Progenitor cell of endocrine pancreas (in vitro differentiated cells): Measurements from ENCODE around the gene HIVEP3. TPM values are rescaled to one million over a fixed set of nuclear protein-coding genes. Genes with fewer than 3 reads are reported as not detected.

Experiments
- DNase-seq: peaks from one replicate; pipeline ENCODE4 v3.0.0; 2021; ENCODE audit warnings: low spot score; ENCODE audit not compliant: unreplicated experiment
- H3K27ac Mint-ChIP-seq: 2 replicates; pipeline ENCODE4 v1.8.0; 2021; ENCODE audit warnings: mild to moderate bottlenecking, moderate library complexity, mixed read lengths
- H3K27me3 Mint-ChIP-seq: 2 replicates; pipeline ENCODE4 v1.8.0; 2021; ENCODE audit warnings: mixed read lengths
- H3K36me3 Mint-ChIP-seq: 2 replicates; pipeline ENCODE4 v1.8.0; 2022; ENCODE audit warnings: mixed read lengths; ENCODE audit not compliant: insufficient read depth
- H3K4me1 Mint-ChIP-seq: 2 replicates; pipeline ENCODE4 v1.8.0; 2021; ENCODE audit warnings: low read depth, mixed read lengths
- H3K4me3 Mint-ChIP-seq: 2 replicates; pipeline ENCODE4 v1.8.0; 2021; ENCODE audit warnings: low read depth, mild to moderate bottlenecking, moderate library complexity, mixed read lengths
- H3K9me3 Mint-ChIP-seq: 2 replicates; pipeline ENCODE4 v1.8.0; 2021; ENCODE audit warnings: low read depth, mixed read lengths
- CTCF ChIP-seq: fragments of 200-600 bp; sonication (generic); IDR thresholded peaks from one replicate; pipeline ENCODE4 v1.5.0; 2021; ENCODE audit warnings: antibody characterized with exemption, mild to moderate bottlenecking; ENCODE audit not compliant: unreplicated experiment
- total RNA-seq: library from RNA; stranded (reverse); gene quantifications from 2 replicates; pipeline ENCODE4 v1.2.1, GENCODE V29; 2021

HIVEP3 gene
- total RNA-seq, 1 donor from 2014 or later: 1.1 TPM

GRCh38 chr1:41788427-41788826 is 130.3 kb downstream of the HIVEP3 start:
- Mint-ChIP-seq H3K4me3 (no peak overlapping the region), H3K36me3 (no peaks in the 10 kb centered on the region), H3K27me3 (peaks cover 4% of the 10 kb centered on the region), H3K9me3 (no peaks in the 10 kb centered on the region), H3K27ac (no peak overlapping the region), H3K4me1 (no peaks in the 10 kb centered on the region)
- TF ChIP-seq CTCF: no peak
- DNase-seq: no peak

- peaks cover 13% of the 10 kb centered on the region for H3K27me3 Mint-ChIP-seq
Measured at GRCh38 chr1:41784531-41785274, 134.0 kb downstream of the HIVEP3 start.

GRCh38 chr1:41783189-41783639 is 135.5 kb downstream of the HIVEP3 start:
- H3K27ac Mint-ChIP-seq: no peak overlapping the region
- no peaks in the 10 kb centered on the region for H3K36me3 Mint-ChIP-seq
- peaks cover 13% of the 10 kb centered on the region for H3K27me3 Mint-ChIP-seq
- H3K4me3 Mint-ChIP-seq: no peak overlapping the region
- H3K4me1 Mint-ChIP-seq: no peaks in the 10 kb centered on the region
- H3K9me3 Mint-ChIP-seq: no peaks in the 10 kb centered on the region
- no peak for TF ChIP-seq CTCF
- DNase-seq: no peak

More at GRCh38 chr1:41784531-41785274, 134.0 kb downstream of the HIVEP3 start:
- TF ChIP-seq CTCF: no peak
- DNase-seq: no peak
- Mint-ChIP-seq H3K36me3 (no peaks in the 10 kb centered on the region), H3K4me1 (no peaks in the 10 kb centered on the region), H3K4me3 (no peak overlapping the region), H3K27ac (no peak overlapping the region), H3K9me3 (no peaks in the 10 kb centered on the region)

GRCh38 chr1:41780916-41781315 is 137.8 kb downstream of the HIVEP3 start:
- no peak for DNase-seq
- no peak overlapping the region for H3K4me3 Mint-ChIP-seq

GRCh38 chr1:41780322-41780721 is 138.4 kb downstream of the HIVEP3 start:
- no peak overlapping the region for H3K4me3 Mint-ChIP-seq
- H3K27me3 Mint-ChIP-seq: peaks cover 17% of the 10 kb centered on the region
- H3K4me1 Mint-ChIP-seq: no peaks in the 10 kb centered on the region
- no peaks in the 10 kb centered on the region for H3K9me3 Mint-ChIP-seq
- H3K27ac Mint-ChIP-seq: no peak overlapping the region
- H3K36me3 Mint-ChIP-seq: no peaks in the 10 kb centered on the region
- no peak for DNase-seq
- TF ChIP-seq CTCF: no peak

More at GRCh38 chr1:41780916-41781315, 137.8 kb downstream of the HIVEP3 start:
- Mint-ChIP-seq H3K4me1 (no peaks in the 10 kb centered on the region), H3K27me3 (peaks cover 17% of the 10 kb centered on the region), H3K27ac (no peak overlapping the region), H3K36me3 (no peaks in the 10 kb centered on the region), H3K9me3 (no peaks in the 10 kb centered on the region)
- TF ChIP-seq CTCF: no peak
